Activated T-cell treated with anti-CD3 and anti-CD28 coated beads for 24 hours (primary cell): ENCODE data around the gene FIGNL1.

Experiments
- DNase-seq: peaks from one replicate; pipeline ENCODE4 v3.0.0-alpha.2; 2020; ENCODE audit warnings: low read depth

FIGNL1 gene

DNA sequence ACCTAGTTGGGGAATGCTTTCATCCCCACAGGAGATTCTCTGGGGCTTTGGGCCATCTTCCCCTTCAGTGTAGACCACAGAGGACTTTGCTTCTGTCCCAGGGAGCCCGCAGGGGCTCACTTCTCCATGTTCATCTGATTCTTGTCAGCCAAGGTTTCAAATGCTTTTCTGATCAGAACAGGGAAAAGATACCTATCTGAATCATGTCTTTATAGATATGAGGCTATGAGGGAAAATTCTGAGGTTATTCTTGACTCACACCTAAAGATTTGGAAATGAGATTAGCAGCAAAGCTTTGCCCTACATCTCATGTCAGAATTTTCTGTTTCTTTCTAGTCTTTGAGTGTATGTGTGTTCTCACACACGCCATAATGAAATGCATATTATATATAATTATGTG, 53.3 kb downstream of the FIGNL1 start:
- no peak for DNase-seq

DNA sequence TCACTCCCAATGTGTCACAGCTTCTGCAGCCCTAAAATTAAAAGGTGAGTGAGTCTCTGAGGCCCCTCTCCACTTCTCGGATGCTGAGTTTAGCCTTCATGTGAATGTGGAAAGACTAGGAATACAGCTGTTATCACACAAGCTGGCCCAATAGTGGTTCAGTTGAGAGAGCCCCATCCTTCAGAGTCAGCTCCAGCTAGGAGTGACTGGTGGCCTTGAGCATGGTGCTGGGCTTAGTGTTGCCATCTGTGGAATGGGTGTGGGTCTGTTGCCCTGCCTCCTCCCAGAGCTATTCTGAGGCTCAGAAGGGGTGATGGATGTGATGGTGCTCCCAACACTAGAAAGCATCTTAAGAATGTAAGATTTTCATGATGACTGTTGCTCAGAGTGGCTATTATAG, 55.8 kb downstream of the FIGNL1 start:
- DNase-seq, result no peak
